ENCODE results near the gene CAPN6. TPM values are rescaled to one million over a fixed set of nuclear protein-coding genes. Genes with fewer than 3 reads are reported as not detected.

The CAPN6 gene
- total RNA-seq, 1 experiment from 2014 or later = 3.1 TPM

DNA sequence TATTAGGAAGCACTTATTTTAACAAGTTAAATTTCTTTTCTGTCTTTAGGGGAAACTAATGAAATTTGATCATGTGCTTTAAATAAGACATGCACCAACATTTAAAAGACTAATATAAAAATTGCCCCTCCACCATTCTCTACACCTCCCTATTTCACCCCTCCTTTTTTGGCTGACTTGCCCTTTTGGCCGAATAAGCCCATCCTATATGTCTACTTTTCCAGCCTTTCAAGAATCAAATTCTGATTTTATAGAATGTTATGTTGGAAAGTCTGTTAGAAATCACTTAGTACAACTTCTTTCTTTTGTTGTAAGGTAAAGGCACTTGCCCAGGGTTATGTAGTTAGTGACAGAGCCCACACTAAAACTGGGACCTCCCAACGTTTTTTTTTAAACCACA lies 1.8 kb downstream of the CAPN6 start (continued):
- TF ChIP-seq OVOL2 (CRISPR knock-in tag; IDR thresholded peaks at IDR 0.05; ENCODE audit: borderline replicate concordance) = no peak
- TF ChIP-seq SP1 (CRISPR knock-in tag; conservative IDR thresholded peaks at IDR 0.05) = no peak
- TF ChIP-seq SMAD3 (CRISPR knock-in tag; IDR thresholded peaks at IDR 0.05; ENCODE audit: borderline replicate concordance) = no peak
- TF ChIP-seq, protein P1, sequence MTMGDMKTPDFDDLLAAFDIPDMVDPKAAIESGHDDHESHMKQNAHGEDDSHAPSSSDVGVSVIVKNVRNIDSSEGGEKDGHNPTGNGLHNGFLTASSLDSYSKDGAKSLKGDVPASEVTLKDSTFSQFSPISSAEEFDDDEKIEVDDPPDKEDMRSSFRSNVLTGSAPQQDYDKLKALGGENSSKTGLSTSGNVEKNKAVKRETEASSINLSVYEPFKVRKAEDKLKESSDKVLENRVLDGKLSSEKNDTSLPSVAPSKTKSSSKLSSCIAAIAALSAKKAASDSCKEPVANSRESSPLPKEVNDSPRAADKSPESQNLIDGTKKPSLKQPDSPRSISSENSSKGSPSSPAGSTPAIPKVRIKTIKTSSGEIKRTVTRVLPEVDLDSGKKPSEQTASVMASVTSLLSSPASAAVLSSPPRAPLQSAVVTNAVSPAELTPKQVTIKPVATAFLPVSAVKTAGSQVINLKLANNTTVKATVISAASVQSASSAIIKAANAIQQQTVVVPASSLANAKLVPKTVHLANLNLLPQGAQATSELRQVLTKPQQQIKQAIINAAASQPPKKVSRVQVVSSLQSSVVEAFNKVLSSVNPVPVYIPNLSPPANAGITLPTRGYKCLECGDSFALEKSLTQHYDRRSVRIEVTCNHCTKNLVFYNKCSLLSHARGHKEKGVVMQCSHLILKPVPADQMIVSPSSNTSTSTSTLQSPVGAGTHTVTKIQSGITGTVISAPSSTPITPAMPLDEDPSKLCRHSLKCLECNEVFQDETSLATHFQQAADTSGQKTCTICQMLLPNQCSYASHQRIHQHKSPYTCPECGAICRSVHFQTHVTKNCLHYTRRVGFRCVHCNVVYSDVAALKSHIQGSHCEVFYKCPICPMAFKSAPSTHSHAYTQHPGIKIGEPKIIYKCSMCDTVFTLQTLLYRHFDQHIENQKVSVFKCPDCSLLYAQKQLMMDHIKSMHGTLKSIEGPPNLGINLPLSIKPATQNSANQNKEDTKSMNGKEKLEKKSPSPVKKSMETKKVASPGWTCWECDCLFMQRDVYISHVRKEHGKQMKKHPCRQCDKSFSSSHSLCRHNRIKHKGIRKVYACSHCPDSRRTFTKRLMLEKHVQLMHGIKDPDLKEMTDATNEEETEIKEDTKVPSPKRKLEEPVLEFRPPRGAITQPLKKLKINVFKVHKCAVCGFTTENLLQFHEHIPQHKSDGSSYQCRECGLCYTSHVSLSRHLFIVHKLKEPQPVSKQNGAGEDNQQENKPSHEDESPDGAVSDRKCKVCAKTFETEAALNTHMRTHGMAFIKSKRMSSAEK (CRISPR knock-in tag; IDR thresholded peaks at IDR 0.05; ENCODE audit: borderline replicate concordance) = no peak

GRCh38 chrX:111265486-111265885 lies 4.8 kb downstream of the CAPN6 start:
- ATAC-seq = no peak
- CTCF ChIA-PET = no interaction called here
- DNase-seq (ENCODE audit: low spot score) = no peak
- TF ChIP-seq NR3C1 (CRISPR knock-in tag; conservative IDR thresholded peaks at IDR 0.05; ENCODE audit: low read depth) (no peak), ZBTB21 (CRISPR knock-in tag; IDR thresholded peaks at IDR 0.05; ENCODE audit: borderline replicate concordance) (no peak), CREM (CRISPR knock-in tag; IDR thresholded peaks at IDR 0.05) (no peak), NFYB (CRISPR knock-in tag; conservative IDR thresholded peaks at IDR 0.05; ENCODE audit: low read depth) (no peak), ZNF396 (CRISPR knock-in tag; IDR thresholded peaks at IDR 0.05; ENCODE audit: borderline replicate concordance) (no peak)
- TF ChIP-seq, protein P2, sequence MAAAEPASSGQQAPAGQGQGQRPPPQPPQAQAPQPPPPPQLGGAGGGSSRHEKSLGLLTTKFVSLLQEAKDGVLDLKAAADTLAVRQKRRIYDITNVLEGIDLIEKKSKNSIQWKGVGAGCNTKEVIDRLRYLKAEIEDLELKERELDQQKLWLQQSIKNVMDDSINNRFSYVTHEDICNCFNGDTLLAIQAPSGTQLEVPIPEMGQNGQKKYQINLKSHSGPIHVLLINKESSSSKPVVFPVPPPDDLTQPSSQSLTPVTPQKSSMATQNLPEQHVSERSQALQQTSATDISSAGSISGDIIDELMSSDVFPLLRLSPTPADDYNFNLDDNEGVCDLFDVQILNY (CRISPR knock-in tag; IDR thresholded peaks at IDR 0.05) = no peak
- Mint-ChIP-seq H3K9me3 (no peaks in the 10 kb centered on the region), H3K4me1 (peaks cover 14% of the 10 kb centered on the region), H3K4me3 (no peak overlapping the region), H3K27me3 (ENCODE audit: low read depth) (no peaks in the 10 kb centered on the region; the same call in 1 of the 2 replicates), H3K27ac (no peak overlapping the region), H3K36me3 (no peaks in the 10 kb centered on the region)
- POLR2A ChIA-PET = no interaction called here

DNA sequence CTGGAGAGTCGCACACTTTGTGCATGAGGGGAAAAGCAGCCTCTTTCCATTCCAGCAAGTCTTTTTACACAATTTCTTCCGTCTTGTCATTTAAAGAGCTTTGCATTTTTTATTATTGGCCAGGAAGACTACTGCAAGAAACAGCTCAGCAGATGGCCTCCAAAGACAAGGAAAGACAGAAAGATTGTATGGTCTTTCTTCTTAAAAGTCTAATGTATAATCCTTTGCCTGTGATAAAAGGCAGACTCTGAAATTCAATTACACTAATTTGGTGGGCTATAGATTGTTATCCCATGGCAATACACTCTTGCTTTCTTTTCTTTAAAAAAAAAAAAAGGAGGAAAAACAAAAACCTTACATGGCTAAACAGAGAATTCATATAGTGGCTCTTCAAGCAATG lies 5.9 kb downstream of the CAPN6 start:
- Mint-ChIP-seq H3K9me3 (no peaks in the 10 kb centered on the region), H3K27me3 (ENCODE audit: low read depth) (no peaks in the 10 kb centered on the region; the same call in 1 of the 2 replicates), H3K4me3 (no peak overlapping the region), H3K27ac (no peak overlapping the region), H3K4me1 (peaks cover 3% of the 10 kb centered on the region), H3K36me3 (no peaks in the 10 kb centered on the region)
- CTCF ChIA-PET = interaction anchor here (1.2 kb wide), 1 partner anchor 183 kb away, joined by 7 read pairs; no protein-coding TSS in a partner anchor
- TF ChIP-seq, protein P3, sequence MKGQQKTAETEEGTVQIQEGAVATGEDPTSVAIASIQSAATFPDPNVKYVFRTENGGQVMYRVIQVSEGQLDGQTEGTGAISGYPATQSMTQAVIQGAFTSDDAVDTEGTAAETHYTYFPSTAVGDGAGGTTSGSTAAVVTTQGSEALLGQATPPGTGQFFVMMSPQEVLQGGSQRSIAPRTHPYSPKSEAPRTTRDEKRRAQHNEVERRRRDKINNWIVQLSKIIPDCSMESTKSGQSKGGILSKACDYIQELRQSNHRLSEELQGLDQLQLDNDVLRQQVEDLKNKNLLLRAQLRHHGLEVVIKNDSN (CRISPR knock-in tag; IDR thresholded peaks at IDR 0.05) = no peak
- TF ChIP-seq ZNF416 (CRISPR knock-in tag; IDR thresholded peaks at IDR 0.05) = no peak
- TF ChIP-seq NFYB (CRISPR knock-in tag; conservative IDR thresholded peaks at IDR 0.05; ENCODE audit: low read depth) = no peak
- TF ChIP-seq MYBL2 (CRISPR knock-in tag; IDR thresholded peaks at IDR 0.05) = no peak
- TF ChIP-seq, protein P4, sequence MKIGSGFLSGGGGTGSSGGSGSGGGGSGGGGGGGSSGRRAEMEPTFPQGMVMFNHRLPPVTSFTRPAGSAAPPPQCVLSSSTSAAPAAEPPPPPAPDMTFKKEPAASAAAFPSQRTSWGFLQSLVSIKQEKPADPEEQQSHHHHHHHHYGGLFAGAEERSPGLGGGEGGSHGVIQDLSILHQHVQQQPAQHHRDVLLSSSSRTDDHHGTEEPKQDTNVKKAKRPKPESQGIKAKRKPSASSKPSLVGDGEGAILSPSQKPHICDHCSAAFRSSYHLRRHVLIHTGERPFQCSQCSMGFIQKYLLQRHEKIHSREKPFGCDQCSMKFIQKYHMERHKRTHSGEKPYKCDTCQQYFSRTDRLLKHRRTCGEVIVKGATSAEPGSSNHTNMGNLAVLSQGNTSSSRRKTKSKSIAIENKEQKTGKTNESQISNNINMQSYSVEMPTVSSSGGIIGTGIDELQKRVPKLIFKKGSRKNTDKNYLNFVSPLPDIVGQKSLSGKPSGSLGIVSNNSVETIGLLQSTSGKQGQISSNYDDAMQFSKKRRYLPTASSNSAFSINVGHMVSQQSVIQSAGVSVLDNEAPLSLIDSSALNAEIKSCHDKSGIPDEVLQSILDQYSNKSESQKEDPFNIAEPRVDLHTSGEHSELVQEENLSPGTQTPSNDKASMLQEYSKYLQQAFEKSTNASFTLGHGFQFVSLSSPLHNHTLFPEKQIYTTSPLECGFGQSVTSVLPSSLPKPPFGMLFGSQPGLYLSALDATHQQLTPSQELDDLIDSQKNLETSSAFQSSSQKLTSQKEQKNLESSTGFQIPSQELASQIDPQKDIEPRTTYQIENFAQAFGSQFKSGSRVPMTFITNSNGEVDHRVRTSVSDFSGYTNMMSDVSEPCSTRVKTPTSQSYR (CRISPR knock-in tag; IDR thresholded peaks at IDR 0.05) = no peak
- no peak for TF ChIP-seq ZNF219 (CRISPR knock-in tag; IDR thresholded peaks at IDR 0.05; ENCODE audit: borderline replicate concordance)
- TF ChIP-seq, protein P5, sequence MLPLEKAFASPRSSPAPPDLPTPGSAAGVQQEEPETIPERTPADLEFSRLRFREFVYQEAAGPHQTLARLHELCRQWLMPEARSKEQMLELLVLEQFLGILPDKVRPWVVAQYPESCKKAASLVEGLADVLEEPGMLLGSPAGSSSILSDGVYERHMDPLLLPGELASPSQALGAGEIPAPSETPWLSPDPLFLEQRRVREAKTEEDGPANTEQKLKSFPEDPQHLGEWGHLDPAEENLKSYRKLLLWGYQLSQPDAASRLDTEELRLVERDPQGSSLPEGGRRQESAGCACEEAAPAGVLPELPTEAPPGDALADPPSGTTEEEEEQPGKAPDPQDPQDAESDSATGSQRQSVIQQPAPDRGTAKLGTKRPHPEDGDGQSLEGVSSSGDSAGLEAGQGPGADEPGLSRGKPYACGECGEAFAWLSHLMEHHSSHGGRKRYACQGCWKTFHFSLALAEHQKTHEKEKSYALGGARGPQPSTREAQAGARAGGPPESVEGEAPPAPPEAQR (CRISPR knock-in tag; IDR thresholded peaks at IDR 0.05) = no peak
- TF ChIP-seq TEAD4 (CRISPR knock-in tag; IDR thresholded peaks at IDR 0.05) = no peak
- POLR2A ChIA-PET = no interaction called here
- ATAC-seq (no peak), DNase-seq (ENCODE audit: low spot score) (no peak)

All from WTC11 (cell line).